ENCODE data around the gene SCN2B. TPM values are rescaled to one million over a fixed set of nuclear protein-coding genes. Genes with fewer than 3 reads are reported as not detected.

Gene SCN2B
- total RNA-seq, 1 donor = not detected

GRCh38 chr11:118138839-118139420 is 37.5 kb downstream of the SCN2B start:
- no peak for DNase-seq (ENCODE audit: low read depth)
- no peak for TF ChIP-seq CTCF (IDR thresholded peaks at IDR 0.05; ENCODE audit: insufficient read depth, low read length)

GRCh38 chr11:118136801-118137200 is 39.6 kb downstream of the SCN2B start:
- H3K4me3 ChIP-seq (ENCODE audit: low read depth, low read length) = no peak overlapping the region
- no peak for DNase-seq (ENCODE audit: low read depth)
- TF ChIP-seq CTCF (IDR thresholded peaks at IDR 0.05; ENCODE audit: insufficient read depth, low read length) = no peak

More at GRCh38 chr11:118138839-118139420, 37.5 kb downstream of the SCN2B start:
- no peak overlapping the region for H3K4me3 ChIP-seq (ENCODE audit: low read depth, low read length)

- TF ChIP-seq CTCF (IDR thresholded peaks at IDR 0.05; ENCODE audit: insufficient read depth, low read length) = no peak
- no peak overlapping the region for H3K4me3 ChIP-seq (ENCODE audit: low read depth, low read length)
- no peak for DNase-seq (ENCODE audit: low read depth)
Observed at GRCh38 chr11:118136341-118136740, 40.1 kb downstream of the SCN2B start.

GRCh38 chr11:118135796-118136165 is 40.7 kb downstream of the SCN2B start:
- no peak for DNase-seq (ENCODE audit: low read depth)
- no peak for TF ChIP-seq CTCF (IDR thresholded peaks at IDR 0.05; ENCODE audit: insufficient read depth, low read length)
- H3K4me3 ChIP-seq (ENCODE audit: low read depth, low read length) = no peak overlapping the region

- DNase-seq (ENCODE audit: low read depth) = no peak
- no peak for TF ChIP-seq CTCF (IDR thresholded peaks at IDR 0.05; ENCODE audit: insufficient read depth, low read length)
Observed at GRCh38 chr11:118135051-118135795, 41.2 kb downstream of the SCN2B start.

GRCh38 chr11:118133816-118134215 is 42.6 kb downstream of the SCN2B start:
- H3K4me3 ChIP-seq (ENCODE audit: low read depth, low read length) = no peak overlapping the region
- TF ChIP-seq CTCF (IDR thresholded peaks at IDR 0.05; ENCODE audit: insufficient read depth, low read length) = no peak
- DNase-seq (ENCODE audit: low read depth) = no peak

More at GRCh38 chr11:118135051-118135795, 41.2 kb downstream of the SCN2B start:
- no peak overlapping the region for H3K4me3 ChIP-seq (ENCODE audit: low read depth, low read length)

Data from fibroblast of the aortic adventitia (primary cell).